ENCODE measurements around the gene CLASP1. TPM values are rescaled to one million over a fixed set of nuclear protein-coding genes. Genes with fewer than 3 reads are reported as not detected.

CLASP1 gene
- total RNA-seq, 1 experiment from 2014 or later: 45.9 TPM

DNA sequence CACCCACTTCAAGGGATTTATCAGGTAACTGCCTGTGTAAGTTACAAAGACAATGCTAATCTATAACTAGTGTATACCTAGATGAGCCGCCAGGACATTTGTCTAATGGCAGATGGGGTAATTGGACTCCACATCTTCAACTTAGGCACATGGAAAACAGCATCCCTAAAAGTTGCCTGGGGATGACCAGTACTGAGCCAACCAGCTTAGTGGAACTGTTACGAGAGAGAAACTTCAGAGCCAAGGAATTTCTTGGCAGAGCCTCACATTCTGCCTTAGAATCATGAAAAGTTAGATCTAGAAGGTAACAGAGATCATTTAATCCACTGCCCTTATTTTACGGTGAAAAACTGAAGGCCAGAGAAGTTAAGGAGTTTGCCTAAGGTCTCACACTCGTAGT is 15.5 kb upstream of the CLASP1 start:
- no peak overlapping the region for H3K56ac ChIP-seq (ENCODE audit: insufficient read length, low read depth, low read length)

More for the DNA sequence above, 15.5 kb upstream of the CLASP1 start:
- Histone ChIP-seq H3K9ac (ENCODE audit: extremely low read depth, insufficient read length, low read length) (no peak overlapping the region), H3T11ph (ENCODE audit: low read length) (no peak overlapping the region), H3K23ac (ENCODE audit: insufficient read length, low read depth, low read length) (no peak overlapping the region), H3K9me3 (ENCODE audit: control insufficient read depth, low read depth, low read length) (no peaks in the 10 kb centered on the region), H2BK5ac (ENCODE audit: insufficient read length, low read length) (no peak overlapping the region), H2AFZ (ENCODE audit: low read length) (no peak overlapping the region), H3K79me2 (ENCODE audit: insufficient read depth, low read length) (no peaks in the 10 kb centered on the region), H2BK120ac (ENCODE audit: low read depth, low read length, poor library complexity, severe bottlenecking) (no peak overlapping the region), H3K23me2 (ENCODE audit: insufficient read length, low read depth, low read length, poor library complexity, severe bottlenecking) (no peaks in the 10 kb centered on the region), H3K4me1 (ENCODE audit: insufficient read depth, low read length) (peaks cover 4% of the 10 kb centered on the region; the same call in 1 of the 2 replicates), H3K4me2 (ENCODE audit: insufficient read depth, insufficient read length, low read length) (no peak overlapping the region), H4K5ac (ENCODE audit: insufficient read length, low read depth, low read length) (no peak overlapping the region), H2BK15ac (ENCODE audit: low read depth, low read length) (no peak overlapping the region), H3K14ac (ENCODE audit: insufficient read depth, low read length) (no peak overlapping the region), H4K91ac (ENCODE audit: insufficient read length, low read depth, low read length) (no peak overlapping the region), H2BK20ac (ENCODE audit: low read depth, low read length, poor library complexity, severe bottlenecking) (no peak overlapping the region), H3K4ac (ENCODE audit: low read depth, low read length) (no peak overlapping the region), H2BK12ac (ENCODE audit: insufficient read length, low read depth, low read length) (no peak overlapping the region), H3K79me1 (ENCODE audit: insufficient read depth, low read depth, low read length, poor library complexity, severe bottlenecking) (no peaks in the 10 kb centered on the region), H4K20me1 (ENCODE audit: control insufficient read depth, insufficient read depth, insufficient read length) (no peaks in the 10 kb centered on the region), H4K8ac (replicated peaks; ENCODE audit: insufficient read length, low read depth, low read length) (no peak overlapping the region), H3K27me3 (ENCODE audit: insufficient read depth, low read length) (no peaks in the 10 kb centered on the region), H2AK5ac (ENCODE audit: insufficient read length, low read length) (no peak overlapping the region), H3K27ac (ENCODE audit: insufficient read length, low read depth, low read length) (no peak overlapping the region), H3K18ac (ENCODE audit: insufficient read length, low read depth, low read length) (no peak overlapping the region)
- Mint-ChIP-seq H3K9me3 (peaks cover 8 to 14% of the 10 kb centered on the region in 2 experiments; a peak in 4 of 5 replicates), H3K4me3 (no peak overlapping the region), H3K27ac (no peak overlapping the region), H3K27me3 (ENCODE audit: low read depth) (no peaks in the 10 kb centered on the region), H3K4me1 (peaks cover 13 to 14% of the 10 kb centered on the region in 2 experiments), H3K36me3 (ENCODE audit: insufficient read depth in 1 of 3, low read depth in 3 of 3) (peaks cover 7 to 15% (median 7%) of the 10 kb centered on the region in 3 experiments; a peak in 3 of 7 replicates)
- TF ChIP-seq, protein P1, sequence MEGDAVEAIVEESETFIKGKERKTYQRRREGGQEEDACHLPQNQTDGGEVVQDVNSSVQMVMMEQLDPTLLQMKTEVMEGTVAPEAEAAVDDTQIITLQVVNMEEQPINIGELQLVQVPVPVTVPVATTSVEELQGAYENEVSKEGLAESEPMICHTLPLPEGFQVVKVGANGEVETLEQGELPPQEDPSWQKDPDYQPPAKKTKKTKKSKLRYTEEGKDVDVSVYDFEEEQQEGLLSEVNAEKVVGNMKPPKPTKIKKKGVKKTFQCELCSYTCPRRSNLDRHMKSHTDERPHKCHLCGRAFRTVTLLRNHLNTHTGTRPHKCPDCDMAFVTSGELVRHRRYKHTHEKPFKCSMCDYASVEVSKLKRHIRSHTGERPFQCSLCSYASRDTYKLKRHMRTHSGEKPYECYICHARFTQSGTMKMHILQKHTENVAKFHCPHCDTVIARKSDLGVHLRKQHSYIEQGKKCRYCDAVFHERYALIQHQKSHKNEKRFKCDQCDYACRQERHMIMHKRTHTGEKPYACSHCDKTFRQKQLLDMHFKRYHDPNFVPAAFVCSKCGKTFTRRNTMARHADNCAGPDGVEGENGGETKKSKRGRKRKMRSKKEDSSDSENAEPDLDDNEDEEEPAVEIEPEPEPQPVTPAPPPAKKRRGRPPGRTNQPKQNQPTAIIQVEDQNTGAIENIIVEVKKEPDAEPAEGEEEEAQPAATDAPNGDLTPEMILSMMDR (conservative IDR thresholded peaks at IDR 0.05): no peak
- no peak for DNase-seq
- WGBS (ENCODE audit: extremely low coverage, insufficient read length, low lambda C conversion rate): no CpG with 5 or more reads among the region's 4 CpGs

All from H9 (cell line).